GM15510 (cell line): ENCODE measurements around the gene TOM1L1.

Source experiments
- POLR2A ChIP-seq: IDR thresholded peaks from 3 replicates; pipeline ENCODE4 v1.6.1; 2011; ENCODE audit warnings: borderline replicate concordance; ENCODE audit not compliant: insufficient read length; ENCODE audit errors: extremely low read depth

TOM1L1 gene

GRCh38 chr17:54969658-54970572 is 69.3 kb downstream of the TOM1L1 start:
- TF ChIP-seq POLR2A: no peak

GRCh38 chr17:54971147-54971546 is 70.5 kb downstream of the TOM1L1 start:
- TF ChIP-seq POLR2A: no peak

GRCh38 chr17:54971901-54972300 is 71.2 kb downstream of the TOM1L1 start:
- TF ChIP-seq POLR2A: no peak

- no peak for TF ChIP-seq POLR2A
These were observed 71.9 kb downstream of the TOM1L1 start for GRCh38 chr17:54972406-54973138.

GRCh38 chr17:54974759-54975158 is 74.1 kb downstream of the TOM1L1 start:
- TF ChIP-seq POLR2A: no peak

- TF ChIP-seq POLR2A: no peak
These were observed 75.7 kb downstream of the TOM1L1 start for GRCh38 chr17:54976316-54976715.

- no peak for TF ChIP-seq POLR2A
These were observed 77.1 kb downstream of the TOM1L1 start for GRCh38 chr17:54977744-54978143.

- no peak for TF ChIP-seq POLR2A
These were observed 79.0 kb downstream of the TOM1L1 start for GRCh38 chr17:54979657-54980056.

- TF ChIP-seq POLR2A: no peak
These were observed 79.7 kb downstream of the TOM1L1 start for GRCh38 chr17:54980375-54980774.

- TF ChIP-seq POLR2A: no peak
These were observed 81.7 kb downstream of the TOM1L1 start for GRCh38 chr17:54982399-54982798.

GRCh38 chr17:54983260-54983659 is 82.6 kb downstream of the TOM1L1 start:
- TF ChIP-seq POLR2A: no peak

- no peak for TF ChIP-seq POLR2A
These were observed 84.8 kb downstream of the TOM1L1 start for GRCh38 chr17:54985476-54985875.

GRCh38 chr17:54990118-54990517 is 89.5 kb downstream of the TOM1L1 start:
- TF ChIP-seq POLR2A: no peak

- no peak for TF ChIP-seq POLR2A
These were observed 90.9 kb downstream of the TOM1L1 start for GRCh38 chr17:54991567-54991966.

- TF ChIP-seq POLR2A: no peak
These were observed 92.4 kb downstream of the TOM1L1 start for GRCh38 chr17:54992797-54993639.
